Measurements from ENCODE around the gene EXT2. TPM values are rescaled to one million over a fixed set of nuclear protein-coding genes. Genes with fewer than 3 reads are reported as not detected.

EXT2 gene
- total and polyA plus RNA-seq, 2 of the 13 experiments (the other 11 are each of a cell fraction or from before 2014, with no cell fraction given): 61.5 to 68.7 TPM

- Histone ChIP-seq H4K20me1 (ENCODE audit: insufficient read depth, low read length) (no peaks in the 10 kb centered on the region), H3K4me2 (ENCODE audit: low read depth, low read length) (no peak overlapping the region), H3K27me3 (ENCODE audit: control insufficient read depth in 1 of 2, insufficient read depth in 2 of 2, low read length in 2 of 2) (no peaks in the 10 kb centered on the region), H3K9me3 (ENCODE audit: low read length) (no peaks in the 10 kb centered on the region), H2AFZ (ENCODE audit: low read length) (no peak overlapping the region), H3K79me2 (ENCODE audit: insufficient read depth, low read length) (no peaks in the 10 kb centered on the region), H3K4me1 (ENCODE audit: insufficient read depth, low read length) (no peaks in the 10 kb centered on the region), H3K36me3 (replicated peaks in 1 of 2; ENCODE audit: control insufficient read depth in 1 of 2, insufficient read depth in 2 of 2, low read length in 2 of 2) (peaks cover 0 to 10% of the 10 kb centered on the region in 2 experiments; a peak in 2 of 5 replicates), H3K9ac (ENCODE audit: insufficient read depth, low read depth, low read length) (no peak overlapping the region), H3K27ac (ENCODE audit: extremely low read length, insufficient read depth, low read length) (no peak overlapping the region), H3K4me3 (replicated peaks in 1 of 3; ENCODE audit: insufficient read depth in 1 of 3, low read depth in 2 of 3, low read length in 3 of 3) (no peak overlapping the region)
- no peak for FAIRE-seq
- ChIA-PET CTCF (ENCODE audit: low intra/inter-chr PET ratio, low total read pairs) (no interaction called here), POLR2A (no interaction called here)
- in situ Hi-C loops (cut with HindIII; ENCODE audit: extremely low pct_ligation_motif_present, low pct_unique_long_range_greater_than_20kb) (no loop called here), intact Hi-C loops (cut with micrococcal nuclease; ENCODE audit: unreplicated experiment) (no loop called here)
- WGBS (ENCODE audit: low lambda C conversion rate): 100% methylated on average over 2 of the region's 2 CpGs
- TF ChIP-seq, protein P1, sequence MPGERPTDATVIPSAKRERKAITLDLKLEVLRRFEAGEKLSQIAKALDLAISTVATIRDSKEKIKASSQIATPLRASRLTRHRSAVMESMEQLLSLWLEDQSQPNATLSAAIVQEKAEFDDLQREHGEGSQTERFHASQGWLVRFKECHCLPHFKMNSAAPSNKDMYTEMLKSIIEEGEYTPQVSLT (CRISPR knock-in tag; IDR thresholded peaks at IDR 0.05; ENCODE audit: borderline replicate concordance, low read depth): no peak
- TF ChIP-seq ZNF883 (CRISPR knock-in tag; IDR thresholded peaks at IDR 0.05; ENCODE audit: not compliant biosample characterization) (no peak), POLR2A (IDR thresholded peaks at IDR 0.05; ENCODE audit: insufficient read depth in 1 of 2, low read depth in 2 of 2, low read length in 2 of 2) (no peak), U2AF1 (optimal IDR thresholded peaks at IDR 0.05; ENCODE audit: low read depth, low read length) (no peak)
- DNase-seq (ENCODE audit: low spot score): no peak
- no TSS peak for BruUV-seq (replicated peaks)
- no peak for ATAC-seq
Measured at GRCh38 chr11:44236296-44236695, 140.8 kb downstream of the EXT2 start.

DNA sequence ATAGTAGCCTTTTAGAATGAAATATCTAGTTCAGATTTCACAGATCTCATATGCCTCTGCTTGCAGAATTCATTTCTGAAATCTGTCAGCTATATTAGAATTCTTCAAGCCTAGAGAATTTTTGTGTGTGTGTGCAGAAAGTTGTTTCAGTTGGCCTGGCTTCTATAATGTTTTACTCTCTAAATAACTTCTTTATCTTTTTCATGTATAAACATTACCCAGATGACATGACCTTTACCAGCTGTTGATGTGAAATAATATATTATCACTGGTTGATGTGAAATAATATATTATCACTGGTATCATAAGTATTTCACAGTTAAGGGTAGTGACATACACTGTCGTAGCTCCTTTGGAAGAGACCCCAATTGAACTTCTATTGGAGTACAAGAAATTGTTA is 141.7 kb downstream of the EXT2 start:
- WGBS (ENCODE audit: low lambda C conversion rate): 97% methylated on average over 1 of the region's 1 CpG
- TF ChIP-seq ZFX (CRISPR knock-in tag; IDR thresholded peaks at IDR 0.05; ENCODE audit: low read depth) (no peak), ZNF570 (CRISPR knock-in tag; IDR thresholded peaks at IDR 0.05; ENCODE audit: borderline replicate concordance) (no peak), ZNF431 (CRISPR knock-in tag; IDR thresholded peaks at IDR 0.05; ENCODE audit: borderline replicate concordance, low read depth) (no peak), ZNF460 (CRISPR knock-in tag; IDR thresholded peaks at IDR 0.05; ENCODE audit: borderline replicate concordance) (no peak), ZNF251 (CRISPR knock-in tag; IDR thresholded peaks at IDR 0.05) (no peak), FOXJ3 (CRISPR knock-in tag; IDR thresholded peaks at IDR 0.05; ENCODE audit: borderline replicate concordance) (no peak), HNRNPUL1 (IDR thresholded peaks at IDR 0.05; ENCODE audit: low read depth, low read length) (no peak), ETV6 (CRISPR knock-in tag; conservative IDR thresholded peaks at IDR 0.05) (no peak), SSRP1 (CRISPR knock-in tag; IDR thresholded peaks at IDR 0.05) (no peak), MAZ (IDR thresholded peaks at IDR 0.05; ENCODE audit: borderline replicate concordance, low read depth, low read length) (no peak), MAZ (CRISPR knock-in tag; IDR thresholded peaks at IDR 0.05; ENCODE audit: low read depth) (no peak)
- TF ChIP-seq, protein P2, sequence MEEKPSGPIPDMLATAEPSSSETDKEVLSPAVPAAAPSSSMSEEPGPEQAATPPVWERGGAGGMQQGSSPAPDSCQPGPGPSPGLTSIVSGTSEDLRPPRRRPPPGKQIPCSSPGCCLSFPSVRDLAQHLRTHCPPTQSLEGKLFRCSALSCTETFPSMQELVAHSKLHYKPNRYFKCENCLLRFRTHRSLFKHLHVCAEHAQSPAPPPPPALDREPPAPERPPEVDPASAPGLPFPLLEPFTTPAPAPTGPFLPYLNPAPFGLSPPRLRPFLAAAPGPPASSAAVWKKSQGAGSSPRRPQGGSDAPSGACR (CRISPR knock-in tag; IDR thresholded peaks at IDR 0.05): no peak
- TF ChIP-seq, protein P3, sequence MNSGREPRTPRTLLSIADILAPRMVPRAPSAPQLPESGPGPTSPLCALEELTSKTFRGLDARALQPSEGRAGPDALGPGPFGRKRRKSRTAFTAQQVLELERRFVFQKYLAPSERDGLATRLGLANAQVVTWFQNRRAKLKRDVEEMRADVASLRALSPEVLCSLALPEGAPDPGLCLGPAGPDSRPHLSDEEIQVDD (CRISPR knock-in tag; IDR thresholded peaks at IDR 0.05; ENCODE audit: borderline replicate concordance): no peak

More for the DNA sequence above, 141.7 kb downstream of the EXT2 start:
- ATAC-seq (no peak), DNase-seq (ENCODE audit: low spot score) (no peak), FAIRE-seq (no peak)
- CTCF ChIA-PET (ENCODE audit: low intra/inter-chr PET ratio, low total read pairs): no interaction called here
- no peaks in the 10 kb centered on the region for H3K9me3 ChIP-seq (ENCODE audit: low read length)
- H2AFZ ChIP-seq (ENCODE audit: low read length): no peak overlapping the region
- peaks cover 5% of the 10 kb centered on the region; the same call in 1 of the 2 replicates for H3K4me1 ChIP-seq (ENCODE audit: insufficient read depth, low read length)
- POLR2A ChIA-PET: no interaction called here
- no peaks in the 10 kb centered on the region for H3K79me2 ChIP-seq (ENCODE audit: insufficient read depth, low read length)
- H4K20me1 ChIP-seq (ENCODE audit: insufficient read depth, low read length): no peaks in the 10 kb centered on the region
- no peak overlapping the region for H3K9ac ChIP-seq (ENCODE audit: insufficient read depth, low read depth, low read length)
- intact Hi-C loops (cut with micrococcal nuclease; ENCODE audit: unreplicated experiment) (no loop called here), in situ Hi-C loops (cut with HindIII; ENCODE audit: extremely low pct_ligation_motif_present, low pct_unique_long_range_greater_than_20kb) (no loop called here)
- no peak overlapping the region for H3K4me3 ChIP-seq (replicated peaks in 1 of 3; ENCODE audit: insufficient read depth in 1 of 3, low read depth in 2 of 3, low read length in 3 of 3)
- H3K36me3 ChIP-seq (replicated peaks in 1 of 2; ENCODE audit: control insufficient read depth in 1 of 2, insufficient read depth in 2 of 2, low read length in 2 of 2): peaks cover 0 to 10% of the 10 kb centered on the region in 2 experiments; a peak in 3 of 5 replicates
- H3K27me3 ChIP-seq (ENCODE audit: control insufficient read depth in 1 of 2, insufficient read depth in 2 of 2, low read length in 2 of 2): no peaks in the 10 kb centered on the region
- no peak overlapping the region for H3K27ac ChIP-seq (ENCODE audit: extremely low read length, insufficient read depth, low read length)
- no TSS peak for BruUV-seq (replicated peaks)
- no peak overlapping the region for H3K4me2 ChIP-seq (ENCODE audit: low read depth, low read length)
